SHP77 treated with DMSO at 0.1 percent for 48 hours (cell line): Measurements from ENCODE around the gene MFSD11.
"Not testable (repeated sequence)": the region's sequence is repeated elsewhere in the genome, so short reads cannot be mapped to it uniquely, and the experiment has no call there.

Experiments used
- DNase-seq: peaks from one replicate; lab custom pipeline; 2025; lab: John Stamatoyannopoulos, UW

The MFSD11 gene

GRCh38 chr17:76737676-76738467, at the start of gene MFSD11:
TSS of gene MFSD11 (plus strand) at chr17:76738119. CDS start at chr17:76738353, 234 bp downstream.
- peak; percentile 89 for DNase-seq

DNA sequence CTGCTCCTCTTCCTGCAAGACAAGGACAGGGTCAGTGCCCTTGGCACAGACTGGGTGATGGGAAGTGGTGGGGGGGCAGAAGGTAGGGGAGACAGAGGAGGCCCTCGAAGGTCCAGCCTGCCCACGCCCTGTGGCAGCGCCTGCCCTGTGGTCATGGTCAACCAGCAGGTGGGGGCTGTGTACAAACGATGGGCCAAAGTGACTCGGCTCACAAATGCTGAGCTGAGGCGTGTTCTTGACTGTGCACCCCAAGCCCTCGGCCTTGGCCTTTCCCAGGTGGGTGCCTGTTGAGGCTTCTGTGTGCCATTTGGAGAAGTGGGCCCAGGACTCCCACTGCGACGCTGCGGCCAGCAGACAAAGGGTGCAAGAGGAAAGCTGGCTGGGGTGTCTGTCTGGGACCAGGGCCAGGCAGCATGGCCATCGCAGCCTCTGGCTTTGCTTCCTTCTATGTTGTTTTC, 49.7 kb upstream of the MFSD11 start:
- DNase-seq, result no peak

DNA sequence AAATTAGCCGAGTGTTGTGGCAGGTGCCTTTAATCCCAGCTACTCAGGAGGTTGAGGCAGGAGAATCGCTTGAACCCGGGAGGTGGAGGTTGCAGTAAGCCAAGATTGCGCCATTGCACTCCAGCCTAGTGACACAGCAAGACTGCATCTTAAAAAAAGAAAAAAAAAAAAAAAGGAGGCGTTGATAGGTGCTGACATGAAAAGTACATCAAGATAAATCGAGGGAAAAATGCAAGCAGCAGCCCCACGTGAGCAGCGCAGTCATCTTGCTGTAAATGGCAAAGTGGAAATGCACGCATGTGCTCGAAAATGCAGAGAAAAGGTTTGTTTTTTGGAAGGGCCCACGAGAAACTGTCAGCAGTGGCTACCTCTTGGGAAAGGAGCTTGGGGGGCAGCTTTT, 48.1 kb upstream of the MFSD11 start:
- no peak for DNase-seq

DNA sequence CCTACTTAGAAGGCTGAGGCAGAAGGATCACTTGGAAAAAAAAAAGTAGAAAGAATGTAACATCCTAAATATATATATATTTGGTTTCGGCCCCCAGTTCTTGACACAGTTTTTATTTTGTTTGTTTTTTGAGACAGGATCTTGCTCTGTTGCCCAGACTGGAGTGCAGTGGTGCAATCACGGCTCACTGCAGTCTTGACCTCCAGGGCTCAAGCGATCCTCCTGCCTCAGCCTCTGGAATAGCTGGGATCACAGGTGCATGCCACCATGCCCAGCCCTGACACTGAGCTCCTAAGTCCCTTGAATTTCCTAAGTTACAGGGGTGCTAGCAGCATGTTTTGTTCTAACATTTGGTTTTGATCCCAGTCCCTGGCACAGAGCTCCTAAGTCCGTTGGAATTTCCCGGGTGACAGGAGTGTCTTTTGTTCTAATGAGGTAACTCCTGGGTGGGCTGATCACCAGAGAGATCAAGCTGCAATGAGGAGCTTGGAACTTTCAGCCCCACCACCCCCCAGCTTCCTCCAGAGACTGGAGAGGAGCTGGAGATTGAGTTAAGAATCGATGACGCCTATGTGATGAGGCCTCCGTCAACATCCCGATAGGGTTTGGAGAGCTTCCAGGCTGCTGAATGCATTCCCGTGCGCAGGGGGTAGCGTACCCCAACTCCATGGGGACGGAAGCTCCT, 47.2 kb upstream of the MFSD11 start:
- DNase-seq, result no peak

DNA sequence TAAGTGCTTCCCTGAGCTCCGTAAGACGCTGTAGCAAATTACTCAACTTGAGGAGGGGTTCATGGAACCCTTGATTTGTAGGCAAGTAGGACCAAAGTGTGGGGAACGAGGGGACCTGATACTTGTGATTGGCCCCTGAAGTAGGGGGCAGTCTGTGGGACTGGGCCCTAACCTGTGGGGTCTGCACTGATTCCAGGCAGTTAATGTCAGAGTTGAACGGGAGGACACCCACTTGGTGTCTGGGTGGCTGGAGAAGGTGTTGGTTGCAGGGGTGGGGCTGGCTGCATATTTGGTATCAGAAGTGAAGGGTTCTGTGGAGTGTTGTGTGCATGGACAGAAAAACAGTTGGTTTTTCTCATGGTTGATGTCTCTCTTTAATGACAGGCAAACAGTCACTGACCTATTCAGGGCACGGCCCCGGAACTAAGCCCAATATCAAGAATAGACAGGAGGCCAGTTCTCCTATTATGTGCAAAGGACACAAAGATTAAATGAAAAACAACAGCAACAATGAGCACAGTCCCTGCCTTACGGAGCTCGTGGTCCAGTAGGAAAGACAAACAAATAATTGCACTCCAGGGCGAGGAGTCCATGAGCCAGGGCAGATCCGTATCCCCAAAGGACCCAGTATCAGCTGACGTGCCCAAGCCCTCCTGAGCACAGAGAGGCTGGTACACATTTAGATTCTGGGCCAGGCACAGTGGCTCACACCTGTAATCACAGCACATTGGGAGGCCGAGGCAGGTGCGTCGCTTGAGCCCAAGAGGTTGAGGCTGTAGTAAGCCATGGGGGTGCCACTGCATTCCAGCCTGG, 46.3 kb upstream of the MFSD11 start:
- DNase-seq, result no peak

DNA sequence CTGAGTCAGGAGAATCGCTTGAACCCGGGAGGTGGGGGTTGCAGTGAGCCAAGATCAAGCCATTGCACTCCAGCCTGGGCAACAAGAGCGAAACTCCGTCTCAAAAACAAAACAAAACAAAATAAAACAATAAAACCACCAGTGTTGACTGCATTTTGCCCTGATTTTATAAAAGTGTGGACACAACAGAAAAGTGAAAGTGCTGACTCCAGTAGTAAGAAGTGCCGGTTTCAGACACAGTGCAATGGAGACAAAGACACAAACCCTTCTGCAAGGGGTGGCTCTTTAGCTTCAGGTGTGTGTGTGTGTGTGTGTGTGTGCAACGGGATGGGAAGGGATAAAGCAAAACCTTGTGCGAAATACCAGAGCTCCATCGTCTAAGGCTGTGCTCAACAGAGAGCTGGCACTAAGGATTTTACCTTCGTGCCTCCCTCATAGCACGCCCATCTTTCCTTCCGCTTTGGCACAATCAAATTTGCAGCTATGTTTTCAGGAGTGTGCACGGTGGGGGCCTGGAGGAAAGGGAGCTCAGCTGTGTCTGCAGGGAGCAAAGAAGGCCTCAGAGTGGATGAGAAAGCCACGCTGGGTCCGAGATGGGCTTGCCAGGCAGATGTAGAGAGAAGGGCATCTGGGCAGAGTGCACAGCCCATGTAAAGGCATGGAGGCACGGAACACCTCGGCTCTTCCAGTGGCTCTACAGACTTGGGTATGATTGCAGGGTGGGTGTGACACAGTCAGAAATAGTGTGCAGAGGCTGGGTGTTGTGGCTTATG, 42.7 kb upstream of the MFSD11 start:
- no peak for DNase-seq

GRCh38 chr17:76696763-76697701, 40.9 kb upstream of the MFSD11 start:
- DNase-seq, result no peak

- no peak for DNase-seq
These were observed 40.0 kb upstream of the MFSD11 start for GRCh38 chr17:76697702-76698465.

- not testable (repeated sequence) for DNase-seq
These were observed 39.4 kb upstream of the MFSD11 start for GRCh38 chr17:76698466-76698977.

DNA sequence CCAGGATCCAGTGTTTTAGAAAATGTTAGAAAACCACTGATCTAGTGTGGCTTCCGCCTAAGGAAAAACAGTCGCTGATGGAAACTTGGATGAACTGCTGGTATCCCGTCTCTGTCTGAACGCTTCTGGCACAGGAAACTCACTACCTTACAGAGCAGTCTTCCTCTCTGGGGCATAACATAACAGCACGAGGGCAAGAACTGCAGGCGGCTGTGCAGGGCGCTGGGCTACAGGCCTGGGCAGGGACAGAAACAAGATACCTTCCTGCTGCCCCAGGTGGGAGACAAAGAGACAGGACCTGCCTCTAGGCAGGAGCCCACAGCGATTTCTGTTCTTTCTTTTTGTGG, 37.7 kb upstream of the MFSD11 start:
- DNase-seq, result no peak

- peak; percentile 47 for DNase-seq
These were observed 37.1 kb upstream of the MFSD11 start for GRCh38 chr17:76700617-76701470.

DNA sequence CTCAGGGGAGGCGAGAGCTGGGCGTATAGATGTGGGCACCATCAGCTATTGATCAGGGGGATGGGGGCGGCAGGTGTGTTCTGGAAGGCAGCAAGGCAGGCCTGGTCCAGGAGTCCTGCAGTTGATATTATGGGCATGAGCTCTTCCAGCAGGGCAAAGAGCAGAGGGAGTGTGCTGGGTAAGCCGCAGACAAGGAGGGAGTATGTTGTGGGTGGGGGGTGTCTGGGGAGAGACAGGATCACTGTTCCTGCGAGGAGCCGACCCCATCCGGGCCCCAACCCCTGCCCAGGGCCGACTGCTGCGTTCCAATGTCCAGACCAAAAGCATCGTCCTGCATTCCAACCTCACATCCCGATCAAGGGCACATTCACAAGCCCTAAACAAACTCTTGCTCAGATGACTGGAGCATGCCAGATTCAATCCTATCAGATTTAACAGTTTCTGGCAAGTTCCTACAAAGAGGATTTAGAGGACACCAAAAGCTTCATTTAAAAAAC, 36.4 kb upstream of the MFSD11 start:
- DNase-seq, result no peak

DNA sequence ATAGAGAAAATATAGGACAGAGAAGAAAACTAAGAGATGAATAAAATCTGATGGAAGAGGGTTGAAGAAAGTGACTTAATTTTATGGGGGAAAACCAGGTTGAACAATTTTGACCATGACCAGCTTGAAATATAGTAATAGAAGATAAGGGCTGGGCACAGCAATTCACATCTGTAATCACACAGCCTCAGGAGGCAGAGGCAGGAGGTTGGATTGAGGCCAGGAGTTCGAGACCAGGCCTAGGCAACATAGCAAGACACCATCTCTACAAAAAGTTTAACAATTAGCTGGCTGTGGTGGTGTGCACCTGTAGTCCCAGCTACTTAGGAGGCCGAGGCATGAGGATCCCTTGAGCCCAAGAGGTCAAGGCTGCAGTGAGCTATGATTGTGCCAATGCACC, 35.8 kb upstream of the MFSD11 start:
- DNase-seq, result no peak

GRCh38 chr17:76702941-76703637, 34.8 kb upstream of the MFSD11 start:
- no peak for DNase-seq

DNA sequence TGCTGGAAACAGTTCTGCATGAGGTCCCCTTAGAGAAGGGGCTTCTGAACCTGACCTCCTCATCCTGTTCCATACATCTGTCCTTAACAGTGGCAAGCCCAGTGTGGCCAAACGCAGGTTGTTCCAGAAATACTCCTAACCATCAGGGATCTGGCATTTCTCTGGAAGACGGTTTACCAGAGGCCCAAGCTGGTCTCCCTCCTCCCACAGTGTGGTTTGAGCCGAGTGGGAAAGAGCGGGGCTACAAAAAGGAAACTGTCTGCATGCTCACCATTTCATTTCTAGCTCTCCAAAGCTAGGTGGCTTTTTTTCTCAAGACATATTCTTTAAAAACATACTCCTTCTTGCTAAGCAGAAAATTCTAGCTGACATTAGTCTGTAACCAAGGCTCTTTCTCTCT, 33.1 kb upstream of the MFSD11 start:
- DNase-seq, result no peak

GRCh38 chr17:76706817-76707216, 31.1 kb upstream of the MFSD11 start:
- no peak for DNase-seq

DNA sequence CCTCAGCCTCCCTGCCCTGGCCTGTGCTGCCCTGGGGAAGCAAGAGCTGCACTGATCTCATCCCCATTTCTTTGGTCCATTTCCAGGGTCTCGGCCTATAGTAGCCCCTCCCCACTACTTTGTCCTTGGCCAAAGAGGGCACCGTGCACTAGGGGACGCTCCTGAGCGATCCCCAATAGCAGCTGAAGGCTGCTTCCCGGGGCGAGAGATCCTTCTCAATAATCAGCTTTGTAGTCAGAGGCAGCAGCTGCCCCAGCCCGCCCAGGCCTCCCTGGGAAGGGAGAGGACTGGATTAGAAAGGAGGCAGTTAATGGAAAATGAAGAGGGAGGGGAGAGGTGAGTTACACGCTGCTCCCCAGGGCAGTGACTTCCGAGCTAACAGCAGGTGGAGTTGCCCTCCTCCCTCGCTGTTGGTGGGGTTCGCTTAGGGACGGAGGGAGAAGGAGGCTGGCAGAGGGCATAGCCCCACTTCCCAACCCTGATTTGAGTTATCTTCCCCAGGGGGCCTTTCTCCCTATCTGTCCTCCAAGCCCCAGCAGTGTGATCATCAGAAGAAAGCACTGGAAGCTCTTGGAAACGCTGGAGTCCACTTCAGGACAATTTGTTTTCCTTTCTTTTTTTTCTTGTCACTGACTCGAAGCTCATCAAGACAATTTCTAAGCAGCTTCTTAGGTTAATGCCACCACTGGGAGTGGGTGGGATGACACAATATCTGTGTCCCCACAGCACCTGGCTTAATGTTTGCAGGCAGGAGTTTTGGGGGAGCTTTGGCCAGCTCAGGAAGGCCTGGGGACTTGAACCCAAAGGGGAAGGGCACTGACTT, 29.7 kb upstream of the MFSD11 start:
- no peak for DNase-seq
